K562 treated with DMSO at 1 percent for 48 hours (cell line): ENCODE data around the gene GEMIN7. TPM values are rescaled to one million over a fixed set of nuclear protein-coding genes. Genes with fewer than 3 reads are reported as not detected.

ENCODE experiments used
- total RNA-seq: library from RNA; unstranded; fragments of 300-600 nt; gene quantifications from 2 replicates; pipeline ENCODE4 v1.2.3, GENCODE V29; 2022; ENCODE audit warnings: low replicate concordance; ENCODE audit errors: extremely low read depth

The GEMIN7 gene, protein sequence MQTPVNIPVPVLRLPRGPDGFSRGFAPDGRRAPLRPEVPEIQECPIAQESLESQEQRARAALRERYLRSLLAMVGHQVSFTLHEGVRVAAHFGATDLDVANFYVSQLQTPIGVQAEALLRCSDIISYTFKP
- total RNA-seq = not detected in 2 replicates

DNA sequence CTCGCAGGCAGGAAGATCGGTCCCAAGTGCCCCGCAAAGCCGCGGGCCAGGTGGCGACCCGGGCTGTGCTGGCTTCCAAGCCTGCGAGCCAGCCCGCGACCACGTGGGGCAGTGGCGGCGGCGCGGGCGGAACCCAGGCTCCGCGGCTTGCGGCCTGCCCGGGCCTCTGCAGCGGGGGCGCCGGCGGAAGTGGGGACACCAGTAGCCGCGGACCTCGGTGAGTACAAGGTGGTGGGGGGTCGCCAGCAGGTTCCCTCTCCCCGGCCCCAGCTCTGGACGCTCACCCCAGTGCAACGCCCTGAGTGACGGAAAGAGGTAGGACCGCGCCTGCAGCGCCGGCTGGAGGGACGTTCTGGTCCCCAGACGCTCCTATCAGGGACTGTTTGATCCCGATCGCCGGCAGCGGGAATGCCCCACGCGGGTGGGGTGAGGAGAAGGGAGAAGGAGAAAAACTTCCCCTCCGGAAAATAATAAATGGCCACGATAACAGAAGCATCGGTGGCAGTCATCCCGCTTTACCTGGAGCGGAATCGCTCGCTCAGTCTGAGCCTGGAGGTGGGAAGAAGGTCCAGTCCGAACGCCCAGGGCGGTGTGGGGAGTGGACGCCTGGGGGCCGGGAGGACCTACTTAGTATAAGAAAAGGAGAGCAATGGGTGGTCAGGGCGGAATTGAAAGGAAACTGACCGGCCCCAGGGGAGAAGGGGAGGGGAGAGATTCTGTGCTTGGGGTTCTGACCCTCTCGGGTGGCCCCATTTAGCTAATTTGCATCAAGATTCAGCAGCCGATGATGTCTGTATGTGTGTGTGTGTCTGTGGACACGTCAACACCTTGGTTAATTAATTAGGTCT, at the start of gene GEMIN7:
Gene GEMIN7 (plus strand): TSS at position 198 of the 848 bp plus-strand sequence. CDS start 10,855 bp downstream, outside the sequence.

DNA sequence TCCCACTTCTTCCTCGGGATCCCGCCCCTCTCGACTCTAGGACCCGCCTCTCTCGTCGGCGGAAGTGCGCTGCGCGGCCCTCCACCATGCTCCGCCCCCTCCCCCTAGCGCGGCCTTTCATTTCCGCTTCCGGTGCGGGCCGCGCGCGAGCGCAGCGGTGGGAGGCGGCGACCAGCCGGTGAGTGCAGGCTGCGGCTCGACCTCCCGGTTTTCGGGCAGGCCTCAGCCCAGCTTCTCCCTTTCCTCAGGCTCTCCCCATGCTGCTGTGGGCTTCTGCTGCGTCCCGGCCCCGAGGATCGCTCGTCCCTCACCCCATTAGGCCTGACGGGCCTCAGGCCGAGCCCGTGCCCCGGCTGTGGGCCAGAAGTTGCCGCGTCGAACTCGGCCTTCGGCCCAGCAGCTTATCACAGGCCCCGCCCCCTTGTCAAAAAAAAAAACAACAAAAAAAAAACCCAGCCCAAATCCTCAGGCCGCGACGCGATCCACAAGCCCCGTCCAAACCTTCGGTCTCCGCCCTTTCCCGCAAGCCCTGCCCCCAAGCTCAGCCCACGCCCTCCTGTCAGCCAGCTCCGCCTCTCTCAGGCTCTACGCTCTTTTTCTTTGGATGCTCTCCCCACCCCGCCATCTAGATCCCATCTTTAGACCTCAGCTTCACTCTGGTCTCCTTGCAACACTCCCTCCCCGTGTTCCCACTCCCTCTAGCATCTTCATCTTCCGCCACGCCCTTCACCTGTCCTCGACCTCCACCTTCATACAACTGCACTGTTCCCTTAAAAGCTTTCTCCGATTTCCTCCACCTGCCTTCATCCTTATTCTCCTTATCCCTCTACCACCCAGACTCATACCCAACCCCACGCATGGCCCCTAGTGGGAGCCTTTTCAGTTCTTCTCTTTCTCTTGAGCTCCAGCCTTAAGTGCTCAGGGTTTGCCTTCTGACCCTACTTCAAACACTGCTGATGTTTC, 39.8 kb upstream of the GEMIN7 start, which contains the start of gene CLASRP:
Gene CLASRP (plus strand): TSS at position 115 of the 963 bp plus-strand sequence. CDS start 1,168 bp downstream, outside the sequence.

DNA sequence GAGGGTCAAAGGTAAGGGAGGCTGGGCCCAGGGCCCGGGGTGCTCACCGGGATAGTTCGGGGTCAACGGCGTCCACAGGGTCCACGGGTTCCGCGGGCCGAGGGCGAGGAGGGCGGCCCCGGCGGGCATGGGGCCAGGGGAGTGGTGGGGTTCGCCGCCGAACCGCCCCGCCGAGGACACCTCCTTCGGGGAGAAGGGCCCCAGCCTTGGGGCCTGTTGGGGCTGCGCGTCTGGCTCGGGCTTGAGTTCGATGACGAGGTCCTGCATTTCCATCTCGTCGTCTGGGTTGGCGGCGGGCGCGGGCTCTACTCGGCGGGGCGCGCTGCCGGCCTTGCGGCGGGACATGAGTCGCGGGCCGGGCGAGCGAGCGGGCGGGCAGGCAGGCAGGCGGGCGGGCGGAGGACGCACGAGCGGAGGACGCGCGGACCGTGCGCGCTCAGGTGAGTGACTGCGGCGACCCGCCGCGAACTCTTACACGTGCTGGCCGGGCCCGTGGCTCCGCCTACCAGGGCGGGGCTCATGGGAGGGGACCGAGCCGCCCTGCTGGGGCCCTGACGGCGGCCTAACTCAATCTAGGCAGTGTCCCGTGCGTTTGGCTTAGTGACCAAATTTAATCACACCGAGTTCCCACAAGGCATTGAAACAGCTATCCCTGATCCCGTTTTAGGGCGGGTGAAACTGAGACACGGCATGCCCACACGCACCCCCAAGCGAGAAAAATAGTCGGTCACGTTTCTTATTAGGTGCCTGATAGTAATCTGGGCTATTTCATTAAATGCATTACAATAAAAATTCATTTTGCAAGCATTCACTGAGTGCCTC, 2.8 kb upstream of the GEMIN7 start, which contains the start of gene ZNF296:
Gene ZNF296 (minus strand): TSS at position 450 of the 822 bp plus-strand sequence. CDS start 105 bp downstream, at position 345.

DNA sequence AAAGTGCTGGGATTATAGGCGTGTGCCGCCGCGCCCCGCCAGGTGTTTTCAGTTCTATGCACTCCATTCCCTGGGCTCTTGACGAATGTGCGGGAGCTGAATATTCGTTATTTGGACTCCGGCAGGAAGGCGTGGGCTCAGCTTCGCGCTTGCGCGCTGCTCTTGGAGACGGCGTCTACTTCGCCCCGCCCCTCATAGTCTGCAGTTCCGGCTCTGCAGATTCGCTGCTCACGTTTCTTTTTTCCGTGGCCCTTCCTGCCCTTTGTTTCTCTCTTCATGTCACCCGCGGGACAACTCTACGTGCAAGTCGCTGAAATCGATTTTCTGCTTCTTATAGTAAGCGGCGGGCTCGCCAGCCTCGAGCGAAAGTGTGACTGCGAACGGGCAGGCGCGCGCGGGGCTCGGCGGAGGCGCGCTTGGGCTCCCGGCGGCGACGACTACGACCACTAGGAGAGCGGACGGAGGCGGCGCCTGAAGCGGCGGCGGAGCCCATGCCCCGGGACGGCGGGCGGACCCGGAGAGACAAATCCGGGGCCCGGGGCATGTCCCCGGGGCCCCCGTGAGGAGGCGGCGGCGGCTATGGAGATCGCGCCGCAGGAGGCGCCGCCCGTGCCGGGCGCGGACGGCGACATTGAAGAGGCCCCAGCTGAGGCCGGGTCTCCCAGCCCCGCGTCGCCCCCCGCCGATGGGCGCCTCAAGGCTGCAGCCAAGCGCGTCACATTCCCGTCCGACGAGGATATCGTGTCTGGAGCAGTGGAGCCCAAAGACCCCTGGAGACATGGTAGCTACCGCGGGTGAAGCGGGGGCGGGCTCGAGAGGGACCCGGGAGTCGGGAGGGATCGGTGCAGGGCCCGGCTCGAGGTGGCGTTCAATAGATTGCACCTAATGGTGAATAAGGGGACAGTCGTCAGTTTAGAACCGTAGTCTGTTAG, 14.0 kb downstream of the GEMIN7 start, which contains the start of gene PPP1R37:
Gene PPP1R37 (plus strand): TSS at position 433 of the 932 bp plus-strand sequence. CDS start 147 bp downstream, at position 580.

Other genes starting within 250 kb of the GEMIN7 start
- not detected in 2 replicates for gene NECTIN2, start 233.0 kb upstream of the GEMIN7 start, total RNA-seq
- gene TOMM40, start 188.0 kb upstream of the GEMIN7 start, total RNA-seq = not detected in 2 replicates
- 593 and 1,577 TPM in 2 replicates for gene APOE, start 173.5 kb upstream of the GEMIN7 start, total RNA-seq
- not detected in 2 replicates for gene APOC1, start 164.7 kb upstream of the GEMIN7 start, total RNA-seq
- not detected in 2 replicates for gene APOC4, start 137.0 kb upstream of the GEMIN7 start, total RNA-seq
- gene APOC2, start 133.2 kb upstream of the GEMIN7 start, total RNA-seq = not detected in 2 replicates
- gene CLPTM1, start 123.9 kb upstream of the GEMIN7 start, total RNA-seq = not detected in 2 replicates
- not detected in 2 replicates for gene RELB, start 77.8 kb upstream of the GEMIN7 start, total RNA-seq
- gene CLASRP, start 40.2 kb upstream of the GEMIN7 start, total RNA-seq = not detected in 2 replicates
- gene ZNF296, start 2.8 kb upstream of the GEMIN7 start, total RNA-seq = not detected in 2 replicates
- gene PPP1R37, start 13.9 kb downstream of the GEMIN7 start, total RNA-seq = not detected in 2 replicates
- gene NKPD1, start 81.7 kb downstream of the GEMIN7 start, total RNA-seq = not detected in 2 replicates
- gene TRAPPC6A, start 99.0 kb downstream of the GEMIN7 start, total RNA-seq = not detected in 2 replicates
- not detected in 2 replicates for gene BLOC1S3, start 99.5 kb downstream of the GEMIN7 start, total RNA-seq
- not detected in 2 replicates for gene EXOC3L2, start 166.1 kb downstream of the GEMIN7 start, total RNA-seq
- gene MARK4, start 172.0 kb downstream of the GEMIN7 start, total RNA-seq = not detected in 2 replicates
- gene CKM, start 243.6 kb downstream of the GEMIN7 start, total RNA-seq = not detected in 2 replicates